ENCODE results near the gene ZPR1.
A peak's percentile ranks its signal among the peaks of the same experiment; 100 is the strongest.
"Not testable (repeated sequence)": the region's sequence is repeated elsewhere in the genome, so short reads cannot be mapped to it uniquely, and the experiment has no call there.

Gene ZPR1

DNA sequence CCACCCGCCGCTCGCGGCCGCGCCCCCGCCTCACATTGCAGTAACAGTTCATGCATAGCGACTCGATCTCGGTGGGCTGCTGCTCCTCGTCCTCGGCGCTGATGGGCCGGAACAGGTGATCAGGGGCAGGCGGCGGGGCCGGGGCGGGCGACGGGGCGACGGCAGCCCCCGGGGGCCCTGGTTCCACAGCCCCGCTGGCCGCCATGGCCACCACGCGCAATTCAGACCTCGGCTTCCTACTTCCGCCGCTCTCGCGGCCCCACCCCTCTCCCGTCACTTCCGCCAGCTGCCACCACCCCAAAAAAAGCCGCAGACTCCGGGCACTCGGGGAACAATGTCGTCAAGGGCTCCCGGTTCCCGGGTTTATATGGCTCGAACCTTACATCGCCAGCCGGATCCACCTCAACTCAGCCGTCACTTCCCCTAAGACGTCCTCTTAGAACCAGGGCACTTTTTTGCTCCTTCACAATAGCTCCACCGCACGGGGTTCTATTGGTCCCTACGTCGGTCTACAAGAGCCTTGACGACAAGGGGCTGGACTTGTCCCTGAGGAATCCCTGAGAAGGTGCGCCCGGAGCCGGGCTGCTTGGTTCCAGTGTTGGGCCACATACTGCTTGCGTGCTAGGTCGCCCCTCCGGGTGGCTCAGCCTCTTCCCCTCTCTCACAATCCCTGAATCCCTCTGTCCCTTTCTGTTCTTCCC lies at the start of gene ZPR1:
ZPR1 (minus strand) TSS at position 238 of the 701 bp plus-strand sequence; CDS start at position 205, 33 bp downstream.
- peak; percentile 89 for DNase-seq

GRCh38 chr11:116836632-116836991 lies 48.8 kb upstream of the ZPR1 start:
- DNase-seq, result no peak

DNA sequence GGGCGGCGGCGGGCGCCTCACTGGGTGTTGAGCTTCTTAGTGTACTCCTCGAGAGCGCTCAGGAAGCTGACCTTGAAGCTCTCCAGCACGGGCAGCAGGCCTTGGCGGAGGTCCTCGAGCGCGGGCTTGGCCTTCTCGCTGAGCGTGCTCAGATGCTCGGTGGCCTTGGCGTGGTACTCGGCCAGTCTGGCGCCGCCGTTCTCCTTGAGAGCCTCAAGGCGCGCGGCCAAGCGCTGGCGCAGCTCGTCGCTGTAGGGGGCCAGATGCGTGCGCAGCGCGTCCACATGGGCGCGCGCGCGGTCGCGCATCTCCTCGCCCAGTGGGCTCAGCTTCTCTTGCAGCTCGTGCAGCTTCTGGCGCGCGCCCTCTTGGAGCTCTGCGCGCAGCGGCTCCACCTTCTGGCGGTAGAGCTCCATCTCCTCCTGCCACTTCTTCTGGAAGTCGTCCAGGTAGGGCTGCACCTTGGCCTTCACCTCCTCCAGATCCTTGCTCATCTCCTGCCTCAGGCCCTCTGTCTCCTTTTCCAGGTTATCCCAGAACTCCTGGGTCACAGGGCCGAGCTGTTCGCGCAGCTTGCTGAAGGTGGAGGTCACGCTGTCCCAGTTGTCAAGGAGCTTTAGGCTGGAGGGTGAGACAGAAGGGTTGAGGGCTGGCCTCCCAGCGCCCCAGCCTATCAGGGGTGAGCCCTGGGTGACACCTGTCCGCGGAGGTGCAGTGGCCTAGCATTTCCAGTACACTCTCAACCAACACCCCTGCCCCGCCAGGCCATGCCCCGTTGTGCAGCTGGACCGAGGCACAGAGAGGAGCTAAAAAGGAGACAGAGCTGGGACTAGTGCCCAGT lies 48.2 kb upstream of the ZPR1 start:
- peak; percentile 84 for DNase-seq

- no peak for DNase-seq
These were observed 47.4 kb upstream of the ZPR1 start for GRCh38 chr11:116835042-116835772.

DNA sequence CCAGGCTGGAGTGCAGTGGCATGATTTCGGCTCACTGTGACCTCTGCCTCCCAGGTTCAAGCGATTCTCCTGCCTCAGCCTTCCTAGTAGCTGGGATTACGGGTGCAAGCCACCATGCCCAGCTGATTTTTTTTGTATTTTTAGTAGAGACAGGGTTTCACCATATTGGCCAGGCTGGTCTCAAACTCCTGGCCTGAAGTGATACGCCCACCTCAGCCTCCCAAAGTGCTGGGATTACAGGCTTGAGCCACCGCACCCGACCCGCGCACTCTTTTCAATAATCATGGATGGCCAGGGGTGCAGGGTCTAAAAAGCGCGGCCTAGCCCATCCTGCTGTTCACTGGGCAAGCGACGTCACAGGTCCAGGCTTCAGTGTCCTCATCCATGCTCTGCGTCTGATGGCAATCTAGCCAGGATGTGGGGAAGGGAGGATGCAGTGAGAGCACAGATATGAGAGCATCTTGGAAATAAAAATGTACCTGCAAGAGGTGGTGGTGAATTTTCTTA lies 46.8 kb upstream of the ZPR1 start:
- not testable (repeated sequence) for DNase-seq

GRCh38 chr11:116833816-116834534 lies 46.2 kb upstream of the ZPR1 start:
- no peak for DNase-seq

DNA sequence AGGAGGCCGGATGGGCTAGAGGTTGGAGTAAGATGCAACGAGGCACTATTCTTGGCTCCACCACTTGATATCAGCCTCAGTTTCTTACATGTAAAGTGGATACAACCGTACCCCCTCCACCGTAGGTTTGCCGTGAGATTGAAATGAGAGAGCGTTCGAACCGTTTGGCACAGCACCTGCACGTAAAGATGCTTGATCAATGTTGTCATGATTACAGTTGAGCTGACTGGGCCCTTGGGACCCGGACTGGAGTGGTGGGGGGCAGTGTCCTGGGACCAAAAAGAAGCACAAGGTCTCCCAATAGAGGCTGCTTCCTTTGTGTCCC lies 45.6 kb upstream of the ZPR1 start:
- DNase-seq, result no peak

DNA sequence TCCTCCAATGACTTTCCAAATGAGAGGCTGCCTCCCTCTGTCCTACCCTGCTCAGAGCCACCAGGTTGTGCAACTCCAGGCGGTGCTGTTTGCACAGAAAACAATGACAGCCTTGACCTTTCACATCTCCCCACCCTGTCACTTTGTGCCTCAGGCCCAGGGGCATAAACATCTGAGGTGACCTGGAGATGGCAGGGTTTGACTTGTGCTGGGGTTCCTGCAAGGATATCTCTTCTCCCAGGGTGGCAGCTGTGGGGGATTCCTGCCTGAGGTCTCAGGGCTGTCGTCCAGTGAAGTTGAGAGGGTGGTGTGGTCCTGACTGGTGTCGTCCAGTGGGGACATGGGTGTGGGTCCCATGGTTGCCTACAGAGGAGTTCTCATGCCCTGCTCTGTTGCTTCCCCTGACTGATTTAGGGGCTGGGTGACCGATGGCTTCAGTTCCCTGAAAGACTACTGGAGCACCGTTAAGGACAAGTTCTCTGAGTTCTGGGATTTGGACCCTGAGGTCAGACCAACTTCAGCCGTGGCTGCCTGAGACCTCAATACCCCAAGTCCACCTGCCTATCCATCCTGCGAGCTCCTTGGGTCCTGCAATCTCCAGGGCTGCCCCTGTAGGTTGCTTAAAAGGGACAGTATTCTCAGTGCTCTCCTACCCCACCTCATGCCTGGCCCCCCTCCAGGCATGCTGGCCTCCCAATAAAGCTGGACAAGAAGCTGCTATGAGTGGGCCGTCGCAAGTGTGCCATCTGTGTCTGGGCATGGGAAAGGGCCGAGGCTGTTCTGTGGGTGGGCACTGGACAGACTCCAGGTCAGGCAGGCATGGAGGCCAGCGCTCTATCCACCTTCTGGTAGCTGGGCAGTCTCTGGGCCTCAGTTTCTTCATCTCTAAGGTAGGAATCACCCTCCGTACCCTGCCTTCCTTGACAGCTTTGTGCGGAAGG lies 44.8 kb upstream of the ZPR1 start:
- no peak for DNase-seq

DNA sequence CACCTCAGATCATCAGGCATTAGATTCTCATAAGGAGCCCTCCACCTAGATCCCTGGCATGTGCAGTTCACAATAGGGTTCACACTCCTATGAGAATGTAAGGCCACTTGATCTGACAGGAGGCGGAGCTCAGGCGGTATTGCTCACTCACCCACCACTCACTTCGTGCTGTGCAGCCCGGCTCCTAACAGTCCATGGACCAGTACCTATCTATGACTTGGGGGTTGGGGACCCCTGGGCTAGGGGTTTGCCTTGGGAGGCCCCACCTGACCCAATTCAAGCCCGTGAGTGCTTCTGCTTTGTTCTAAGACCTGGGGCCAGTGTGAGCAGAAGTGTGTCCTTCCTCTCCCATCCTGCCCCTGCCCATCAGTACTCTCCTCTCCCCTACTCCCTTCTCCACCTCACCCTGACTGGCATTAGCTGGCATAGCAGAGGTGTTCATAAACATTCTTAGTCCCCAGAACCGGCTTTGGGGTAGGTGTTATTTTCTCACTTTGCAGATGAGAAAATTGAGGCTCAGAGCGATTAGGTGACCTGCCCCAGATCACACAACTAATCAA lies 44.0 kb upstream of the ZPR1 start:
- DNase-seq, result no peak

DNA sequence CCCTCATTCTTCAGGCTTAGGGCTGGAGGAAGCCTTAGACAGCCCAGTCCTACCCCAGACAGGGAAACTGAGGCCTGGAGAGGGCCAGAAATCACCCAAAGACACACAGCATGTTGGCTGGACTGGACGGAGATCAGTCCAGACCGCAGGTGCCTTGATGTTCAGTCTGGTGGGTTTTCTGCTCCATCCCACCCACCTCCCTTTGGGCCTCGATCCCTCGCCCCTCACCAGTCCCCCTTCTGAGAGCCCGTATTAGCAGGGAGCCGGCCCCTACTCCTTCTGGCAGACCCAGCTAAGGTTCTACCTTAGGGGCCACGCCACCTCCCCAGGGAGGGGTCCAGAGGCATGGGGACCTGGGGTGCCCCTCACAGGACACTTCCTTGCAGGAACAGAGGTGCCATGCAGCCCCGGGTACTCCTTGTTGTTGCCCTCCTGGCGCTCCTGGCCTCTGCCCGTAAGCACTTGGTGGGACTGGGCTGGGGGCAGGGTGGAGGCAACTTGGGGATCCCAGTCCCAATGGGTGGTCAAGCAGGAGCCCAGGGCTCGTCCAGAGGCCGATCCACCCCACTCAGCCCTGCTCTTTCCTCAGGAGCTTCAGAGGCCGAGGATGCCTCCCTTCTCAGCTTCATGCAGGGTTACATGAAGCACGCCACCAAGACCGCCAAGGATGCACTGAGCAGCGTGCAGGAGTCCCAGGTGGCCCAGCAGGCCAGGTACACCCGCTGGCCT lies 42.5 kb upstream of the ZPR1 start:
- DNase-seq, result no peak

GRCh38 chr11:116829525-116830183 lies 41.8 kb upstream of the ZPR1 start, which contains the start of gene APOC3:
APOC3 (plus strand) TSS chr11:116829907; CDS start chr11:116830583, 676 bp downstream.
- DNase-seq, result no peak

- DNase-seq, result no peak
These were observed 41.1 kb upstream of the ZPR1 start for GRCh38 chr11:116828632-116829524.

GRCh38 chr11:116827461-116827860 lies 39.6 kb upstream of the ZPR1 start:
- no peak for DNase-seq

- no peak for DNase-seq
These were observed 39.1 kb upstream of the ZPR1 start for GRCh38 chr11:116826751-116827431.

DNA sequence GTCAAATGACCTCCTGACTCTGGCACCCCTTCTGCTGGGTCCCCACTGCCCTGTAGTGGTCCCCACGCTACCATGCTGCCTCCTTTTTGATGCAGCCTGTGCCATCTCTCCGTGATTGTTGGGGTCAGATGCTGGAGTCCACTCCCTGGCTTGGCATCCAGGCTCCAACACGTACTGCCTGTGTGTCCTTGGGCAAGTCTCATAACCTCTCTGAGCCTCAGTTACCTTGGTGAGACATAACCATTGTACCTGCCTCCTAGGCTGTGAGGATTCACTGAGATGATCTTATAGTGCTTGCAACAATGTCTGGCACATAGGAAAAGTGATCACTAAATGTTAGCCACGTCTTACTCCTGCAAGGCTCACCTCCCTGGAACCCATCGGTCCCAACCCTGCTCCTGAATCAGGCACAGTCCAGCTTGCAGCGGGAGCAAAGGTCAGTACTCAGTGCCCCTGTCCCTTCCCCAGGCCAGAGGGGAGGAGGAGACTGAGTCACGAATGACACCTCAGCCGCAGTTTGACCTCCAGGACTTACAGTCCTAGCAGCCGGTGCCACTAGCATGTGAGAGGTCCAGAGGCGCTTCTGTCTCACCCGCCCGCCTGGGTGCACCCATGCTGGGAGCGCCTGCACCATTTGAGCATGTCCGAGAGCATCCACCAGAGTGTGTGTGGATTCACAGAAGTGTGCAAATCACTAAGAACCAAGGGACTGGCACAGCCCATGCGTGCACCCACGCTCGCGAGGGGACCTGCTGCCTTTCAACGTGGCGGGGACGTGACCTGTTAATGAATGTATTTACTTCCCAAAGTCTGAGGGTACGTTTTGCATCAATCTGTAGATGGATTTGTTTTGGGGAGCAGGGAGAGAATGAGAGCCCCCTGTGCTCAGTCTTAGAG lies 38.3 kb upstream of the ZPR1 start:
- no peak for DNase-seq

DNA sequence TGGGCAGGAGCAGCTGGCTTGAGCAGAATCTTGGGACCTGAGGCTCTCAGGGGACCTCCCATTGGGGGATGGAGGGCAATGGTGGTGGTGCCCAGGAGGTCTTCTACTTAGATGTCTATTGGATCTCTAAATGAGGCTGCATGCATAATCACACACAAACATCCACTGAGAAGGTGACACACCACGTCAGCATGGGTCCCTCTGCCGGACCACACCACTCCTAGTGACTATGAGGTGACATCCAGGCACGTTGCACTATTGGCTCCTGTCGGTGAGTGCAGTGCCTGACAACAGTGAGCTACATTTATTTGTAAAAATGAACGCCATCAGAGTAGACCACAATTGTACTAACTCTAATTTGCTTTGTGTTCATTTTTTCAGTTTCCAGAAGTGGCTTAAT lies 37.6 kb upstream of the ZPR1 start:
- DNase-seq, result no peak
